GM21723 (cell line): ENCODE measurements around the gene EPHA7.

ENCODE experiments used
- ATAC-seq: cut with Tn5 transposase; IDR thresholded peaks from one replicate; pipeline ENCODE4 v1.9.1; 2021; ENCODE audit warnings: mild to moderate bottlenecking, moderate library complexity; ENCODE audit not compliant: unreplicated experiment

EPHA7 gene

GRCh38 chr6:93419304-93420162, at the start of gene EPHA7:
TSS of gene EPHA7 (minus strand) at chr6:93419559. CDS start at chr6:93419341, 218 bp downstream.
- ATAC-seq = peak; percentile 85

- ATAC-seq = no peak
These were observed 48.9 kb upstream of the EPHA7 start for GRCh38 chr6:93468291-93468690.

DNA sequence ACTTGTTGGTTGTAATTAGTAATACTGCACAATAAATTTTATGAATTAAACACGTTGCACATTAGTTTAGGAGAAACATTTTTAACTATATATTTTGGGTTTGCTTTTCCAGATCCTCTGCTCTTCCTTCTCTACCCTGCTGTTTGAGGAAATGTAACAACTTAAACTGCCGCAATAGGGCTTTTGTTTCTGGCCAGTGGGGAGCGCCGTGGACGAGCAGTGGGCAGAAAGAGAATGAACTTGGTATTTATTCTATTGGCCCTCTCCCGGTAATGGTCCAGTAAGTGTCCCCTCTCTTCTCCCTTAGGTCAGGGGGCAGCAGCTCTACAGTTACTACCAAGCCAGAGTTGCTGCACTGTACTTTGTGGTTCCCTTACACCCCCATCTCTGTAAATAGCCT, 35.2 kb upstream of the EPHA7 start:
- ATAC-seq = no peak

- peak; percentile 87 for ATAC-seq
These were observed 34.6 kb upstream of the EPHA7 start for GRCh38 chr6:93453956-93454355.

DNA sequence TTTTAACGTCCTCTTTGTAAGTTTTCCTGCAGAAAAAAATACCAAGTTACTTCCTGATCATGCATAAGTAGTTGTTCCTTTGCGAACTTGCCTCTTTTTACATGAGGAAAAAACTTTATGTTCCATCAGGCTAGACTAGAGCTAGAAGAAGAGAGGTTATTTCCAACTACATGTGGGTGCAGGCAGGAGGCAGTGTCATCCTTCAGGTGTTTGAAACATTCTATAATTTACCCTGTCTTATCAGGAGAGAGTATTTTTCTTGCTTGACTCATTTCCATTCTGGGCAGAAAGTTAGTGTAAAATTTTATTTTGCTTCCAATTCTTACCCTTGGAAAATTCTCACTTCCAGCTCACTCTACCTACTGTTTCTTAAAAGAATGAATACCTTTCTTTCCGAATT, 28.5 kb upstream of the EPHA7 start:
- ATAC-seq = no peak

DNA sequence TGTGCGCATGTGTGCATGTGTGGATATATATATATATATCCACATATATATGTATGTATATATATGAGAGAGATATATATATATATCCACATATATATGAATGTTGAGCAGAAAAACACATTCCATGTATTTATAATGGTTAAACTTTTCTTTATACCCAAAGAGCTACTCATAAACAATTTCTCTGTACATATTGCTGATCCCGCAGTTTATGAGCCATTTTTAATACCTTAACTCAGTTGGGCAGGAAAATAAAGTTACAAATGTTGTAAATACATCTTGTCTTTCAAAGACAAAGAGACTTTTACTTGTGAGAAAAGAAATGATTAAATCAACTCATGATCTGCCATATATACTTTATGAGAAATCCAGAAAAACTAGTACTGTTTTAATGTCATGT, 18.1 kb upstream of the EPHA7 start:
- ATAC-seq = no peak

- no peak for ATAC-seq
These were observed 14.2 kb upstream of the EPHA7 start for GRCh38 chr6:93433592-93433991.

- no peak for ATAC-seq
These were observed 5.1 kb upstream of the EPHA7 start for GRCh38 chr6:93424303-93425064.

- ATAC-seq = peak; percentile 43
These were observed 4.2 kb upstream of the EPHA7 start for GRCh38 chr6:93423542-93423941.

DNA sequence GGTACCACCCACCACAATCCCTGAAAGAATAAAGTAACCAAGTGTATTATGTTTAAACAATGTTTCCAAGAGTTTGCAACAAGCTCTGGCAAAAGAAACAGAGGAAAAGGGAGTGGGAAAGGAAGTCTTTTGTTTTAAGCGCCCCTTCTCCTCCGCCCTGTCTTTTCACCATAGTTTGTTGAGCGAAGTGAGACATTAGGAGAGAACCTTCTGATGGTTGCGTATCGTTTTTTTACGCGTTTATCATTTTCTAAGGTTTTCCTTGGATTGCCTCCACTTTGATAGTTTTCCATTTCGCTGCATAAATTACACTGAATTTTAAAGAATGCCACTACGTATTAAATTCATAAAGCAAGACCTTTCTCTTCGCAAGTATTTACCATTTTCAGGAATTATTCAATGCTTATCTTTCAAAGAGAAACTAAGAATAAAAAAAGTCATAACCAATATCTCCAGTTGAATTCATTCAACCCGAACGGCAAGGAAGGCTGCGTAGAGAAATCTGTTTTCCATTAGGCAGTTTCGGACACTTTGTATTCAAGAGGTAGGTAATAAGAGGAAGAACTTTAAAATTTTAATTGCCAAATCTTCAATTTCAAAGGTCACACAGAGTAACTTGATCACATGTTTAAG, 920 bp upstream of the EPHA7 start:
- no peak for ATAC-seq

DNA sequence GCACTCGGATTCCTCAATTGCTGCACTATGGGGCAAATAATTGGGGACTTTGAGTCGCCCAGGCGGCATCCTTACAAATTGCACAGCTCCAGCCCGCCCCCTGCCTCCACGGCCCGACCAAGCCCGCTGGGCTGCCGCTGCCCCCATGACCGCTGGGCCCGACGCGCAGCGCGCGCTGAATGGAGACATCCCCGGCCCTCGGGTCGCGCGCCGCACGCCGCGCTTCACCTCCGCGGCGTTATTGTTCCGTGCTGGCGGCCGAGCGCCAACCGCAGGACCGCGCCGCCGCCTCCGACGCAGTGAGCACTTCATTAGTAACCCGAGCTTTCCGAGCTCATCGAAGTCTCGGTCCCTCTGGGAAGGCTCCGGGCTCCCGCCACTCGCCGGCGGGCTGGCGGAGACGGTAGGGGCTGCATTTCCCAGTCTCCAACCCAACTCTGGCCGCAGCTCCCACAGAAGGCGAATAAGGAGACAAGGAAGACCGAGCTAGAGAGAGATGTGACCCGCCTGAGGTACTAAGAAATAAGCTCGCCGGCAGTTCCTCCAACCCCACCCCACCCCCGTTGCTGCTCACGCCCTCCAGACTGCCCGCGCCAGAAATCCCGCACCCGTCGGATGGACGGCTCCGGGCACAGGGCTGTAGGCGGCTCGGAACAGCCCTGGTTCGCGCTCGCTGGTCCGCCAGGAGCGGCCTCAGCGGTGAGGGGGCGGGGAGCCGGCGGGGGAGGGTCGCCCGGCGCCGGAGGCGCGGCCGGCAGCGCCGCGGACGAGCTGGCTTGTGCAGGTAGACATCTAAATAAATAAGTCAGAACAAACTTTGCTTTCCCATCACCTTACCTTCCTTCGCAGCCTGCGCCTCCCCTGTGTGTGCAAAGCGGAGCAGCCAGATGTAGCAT, 703 bp downstream of the EPHA7 start:
- peak; percentile 21 for ATAC-seq

DNA sequence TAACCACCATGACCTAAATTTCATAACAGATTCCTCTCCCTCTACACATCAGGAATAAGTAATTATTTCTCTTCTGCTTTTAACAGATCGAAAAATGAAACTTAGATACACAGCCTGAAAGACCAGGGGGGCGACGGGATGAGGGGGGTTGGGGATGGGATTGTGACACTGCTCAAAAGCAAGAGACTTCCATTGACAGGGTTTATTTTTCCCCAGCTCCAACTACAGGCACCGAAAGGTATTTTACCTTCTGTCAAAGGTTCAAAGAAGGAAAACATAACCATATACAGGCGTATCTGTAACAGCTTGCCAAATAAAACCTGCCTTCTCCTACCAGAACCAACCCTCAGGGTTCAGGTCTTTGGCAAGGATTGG, 1.3 kb downstream of the EPHA7 start:
- ATAC-seq = no peak

DNA sequence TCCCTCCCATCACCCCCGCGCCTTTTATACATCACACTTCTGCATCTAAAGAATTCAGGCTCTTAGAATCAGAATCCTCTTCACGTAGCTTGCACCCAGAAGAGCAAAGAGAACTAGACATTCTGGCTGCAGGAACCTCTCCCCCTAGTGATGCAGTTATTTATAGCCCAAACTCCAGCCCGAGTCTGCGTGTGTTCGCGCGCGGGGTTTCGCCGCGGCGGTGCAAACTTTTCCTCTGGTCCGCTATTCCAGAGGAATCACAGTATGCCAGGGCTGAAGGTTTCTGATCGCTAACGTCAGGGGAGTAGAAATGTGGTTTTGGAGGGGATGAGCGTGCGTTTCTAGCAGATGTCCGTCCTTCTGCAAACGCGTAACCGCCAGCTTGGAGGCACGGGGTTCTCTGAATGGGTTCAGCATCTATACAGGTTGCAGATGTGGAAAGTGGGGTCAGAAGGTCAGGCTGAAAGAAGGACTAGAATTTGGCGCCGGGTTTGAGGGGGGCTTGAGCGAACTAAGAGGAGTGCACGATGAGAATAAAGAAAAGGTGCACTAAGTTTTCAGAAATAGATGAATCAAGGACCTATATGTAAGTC, 1.8 kb downstream of the EPHA7 start:
- ATAC-seq = no peak

GRCh38 chr6:93416571-93417420, 2.6 kb downstream of the EPHA7 start:
- ATAC-seq = no peak

DNA sequence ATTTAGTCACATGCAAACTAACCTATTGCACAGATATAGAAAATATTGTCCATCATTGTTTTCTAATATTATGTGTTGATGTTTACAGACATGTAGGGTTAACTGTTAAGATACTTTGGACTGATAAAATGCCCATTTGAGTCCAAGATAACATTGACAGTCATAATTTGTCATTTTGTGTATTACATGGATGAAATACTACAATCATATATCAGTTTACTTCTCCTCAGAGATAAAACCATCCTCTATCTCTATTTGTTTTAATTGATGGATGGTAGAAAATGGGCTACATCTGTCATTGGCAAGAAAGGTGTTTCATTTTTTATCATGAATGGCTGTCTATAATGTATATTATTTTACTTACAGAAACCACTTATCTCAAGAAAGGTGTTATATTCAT, 6.2 kb downstream of the EPHA7 start:
- ATAC-seq = no peak

DNA sequence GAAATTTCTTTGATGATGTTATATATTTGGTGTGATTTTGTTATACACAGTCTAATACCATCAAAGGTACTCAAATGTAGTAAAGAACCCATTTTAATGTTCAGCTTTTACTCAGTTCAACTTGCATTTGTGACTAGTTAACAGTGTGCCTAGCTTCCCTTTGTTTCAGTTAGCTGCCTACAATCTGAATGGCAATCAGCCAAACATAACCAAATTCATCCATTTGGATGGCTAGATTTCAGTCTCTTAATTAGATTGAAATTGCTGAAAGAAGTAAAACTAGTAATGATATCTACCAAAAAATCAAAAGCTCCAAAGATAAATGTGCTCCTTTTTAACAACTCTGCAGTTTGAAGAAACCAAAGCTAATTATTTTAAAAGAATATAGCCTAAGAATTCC, 6.9 kb downstream of the EPHA7 start:
- ATAC-seq = no peak

DNA sequence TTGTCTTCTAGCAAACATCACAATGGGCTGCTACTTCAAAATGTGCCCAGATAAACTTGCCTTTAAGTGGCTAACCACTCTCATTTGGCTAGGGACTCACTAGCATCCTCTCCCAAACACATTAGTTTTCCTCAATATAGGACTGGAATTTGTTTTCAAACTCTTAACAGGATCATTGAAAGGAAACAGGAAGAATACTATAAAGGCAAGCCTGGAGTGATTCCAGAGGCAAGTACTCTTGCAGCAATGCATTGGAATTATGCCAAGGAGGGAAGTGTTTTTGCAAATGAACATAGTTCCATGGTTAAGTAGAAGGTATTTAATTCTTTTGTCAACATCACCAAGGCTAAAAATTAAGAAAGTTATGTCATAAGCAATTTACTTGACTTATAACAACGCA, 12.2 kb downstream of the EPHA7 start:
- ATAC-seq = no peak

DNA sequence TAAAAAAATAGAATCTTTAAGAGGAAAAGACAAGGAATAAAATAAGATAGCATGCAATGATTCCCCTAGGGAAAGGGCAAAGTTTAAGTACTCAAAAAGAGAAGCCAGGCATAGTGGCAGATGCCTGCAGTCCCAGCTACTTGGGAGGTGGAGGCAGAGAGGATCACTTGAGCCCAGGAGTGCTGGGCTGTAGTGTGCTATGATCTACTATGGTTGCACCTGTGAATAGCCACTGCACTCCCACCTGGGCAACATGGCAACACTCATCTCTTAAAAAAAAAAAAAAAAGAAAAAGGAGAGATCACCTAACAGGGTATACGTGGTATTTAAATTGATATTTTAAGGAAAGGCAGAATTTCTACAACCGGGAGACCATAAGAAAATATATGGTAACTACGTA, 16.0 kb downstream of the EPHA7 start:
- ATAC-seq = no peak

- ATAC-seq = no peak
These were observed 20.6 kb downstream of the EPHA7 start for GRCh38 chr6:93398723-93399122.
